T-helper 1 cell (primary cell): ENCODE results near the gene RTN1.

Source experiments
- DNase-seq, 5 donors: peaks; one replicate each; pipeline ENCODE4 v3.0.0-alpha.2; 2012 to 2020

The RTN1 gene

GRCh38 chr14:59787045-59787674, 83.4 kb downstream of the RTN1 start:
- DNase-seq, result no peak

GRCh38 chr14:59785629-59786028, 84.9 kb downstream of the RTN1 start:
- DNase-seq, result no peak

- DNase-seq, result no peak
Measured at GRCh38 chr14:59782760-59783159, 87.8 kb downstream of the RTN1 start.

- no peak for DNase-seq
Measured at GRCh38 chr14:59777006-59777579, 93.5 kb downstream of the RTN1 start.

GRCh38 chr14:59776468-59776867, 94.1 kb downstream of the RTN1 start:
- no peak for DNase-seq

- no peak for DNase-seq
Measured at GRCh38 chr14:59772233-59772632, 98.3 kb downstream of the RTN1 start.

- no peak for DNase-seq
Measured at GRCh38 chr14:59771577-59771976, 99.0 kb downstream of the RTN1 start.

GRCh38 chr14:59769586-59769985, 101.0 kb downstream of the RTN1 start:
- no peak for DNase-seq

- DNase-seq, result no peak
Measured at GRCh38 chr14:59768855-59769375, 101.7 kb downstream of the RTN1 start.

GRCh38 chr14:59761851-59762250, 108.7 kb downstream of the RTN1 start:
- DNase-seq, result no peak

GRCh38 chr14:59755409-59756135, 115.0 kb downstream of the RTN1 start:
- no peak for DNase-seq

- no peak for DNase-seq
Measured at GRCh38 chr14:59754256-59754655, 116.3 kb downstream of the RTN1 start.

- DNase-seq, result no peak
Measured at GRCh38 chr14:59753512-59753911, 117.1 kb downstream of the RTN1 start.

GRCh38 chr14:59751578-59751977, 119.0 kb downstream of the RTN1 start:
- no peak for DNase-seq

- DNase-seq, result no peak
Measured at GRCh38 chr14:59739794-59740193, 130.8 kb downstream of the RTN1 start.

- DNase-seq, result no peak
Measured at GRCh38 chr14:59728304-59728703, 142.3 kb downstream of the RTN1 start.

GRCh38 chr14:59727073-59727661, 143.4 kb downstream of the RTN1 start:
- no peak for DNase-seq

GRCh38 chr14:59711080-59711479, 159.5 kb downstream of the RTN1 start:
- no peak for DNase-seq

- DNase-seq, result no peak
Measured at GRCh38 chr14:59707778-59708561, 162.6 kb downstream of the RTN1 start.

- no peak for DNase-seq
Measured at GRCh38 chr14:59705866-59706265, 164.7 kb downstream of the RTN1 start.

- DNase-seq, result no peak
Measured at GRCh38 chr14:59705245-59705644, 165.3 kb downstream of the RTN1 start.

- DNase-seq, result no peak
Measured at GRCh38 chr14:59704054-59704645, 166.4 kb downstream of the RTN1 start.
